ENCODE data around the gene SLC26A9.

Gene SLC26A9

DNA sequence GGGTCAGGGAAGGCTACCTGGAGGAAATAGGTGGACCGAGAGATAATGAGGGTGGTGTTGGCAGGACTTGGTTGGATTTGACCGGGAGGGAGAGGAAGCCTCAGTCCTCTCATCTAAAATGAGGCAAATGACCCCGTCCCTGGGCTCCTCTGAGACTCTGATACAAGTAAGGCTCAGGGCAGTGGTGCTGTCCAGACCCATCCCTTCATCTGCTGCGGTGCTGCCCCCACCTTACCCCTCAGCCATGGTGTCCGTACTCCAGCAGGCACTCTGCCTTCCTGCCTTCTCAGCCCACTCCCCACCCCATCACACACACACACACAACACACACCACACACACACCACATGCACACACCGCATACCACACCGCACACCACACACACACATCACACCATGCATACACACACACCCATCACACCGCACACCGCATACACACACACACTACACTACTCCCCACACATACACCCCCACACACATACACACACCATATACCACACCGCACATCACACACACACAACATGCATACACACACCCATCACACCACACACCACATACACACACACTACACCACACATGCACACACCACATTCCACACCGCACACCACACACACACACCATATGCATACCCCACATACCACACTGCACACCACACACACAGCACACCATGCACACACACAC, 29.4 kb upstream of the SLC26A9 start:
- peak in 2 of 3 donors; percentile 21 to 22 for DNase-seq

DNA sequence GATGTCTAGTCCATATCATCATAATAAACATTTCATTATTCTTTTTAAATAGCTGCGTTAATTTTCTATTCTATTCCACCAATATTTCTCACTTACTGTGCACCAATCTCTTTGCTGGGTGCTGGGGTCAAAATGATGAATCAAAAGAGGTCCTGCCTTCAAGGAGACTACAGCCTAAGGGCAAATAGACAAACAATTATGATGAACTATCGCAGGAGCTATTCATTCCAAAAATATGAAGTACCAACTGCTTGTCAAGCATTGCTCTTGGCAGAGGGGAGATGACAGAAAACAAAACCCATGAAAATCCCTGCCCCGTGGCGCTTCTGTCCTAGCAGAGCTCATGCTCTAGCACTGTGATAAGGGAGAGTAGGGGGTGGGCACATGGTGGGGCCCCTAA, 28.8 kb upstream of the SLC26A9 start:
- DNase-seq: no peak

DNA sequence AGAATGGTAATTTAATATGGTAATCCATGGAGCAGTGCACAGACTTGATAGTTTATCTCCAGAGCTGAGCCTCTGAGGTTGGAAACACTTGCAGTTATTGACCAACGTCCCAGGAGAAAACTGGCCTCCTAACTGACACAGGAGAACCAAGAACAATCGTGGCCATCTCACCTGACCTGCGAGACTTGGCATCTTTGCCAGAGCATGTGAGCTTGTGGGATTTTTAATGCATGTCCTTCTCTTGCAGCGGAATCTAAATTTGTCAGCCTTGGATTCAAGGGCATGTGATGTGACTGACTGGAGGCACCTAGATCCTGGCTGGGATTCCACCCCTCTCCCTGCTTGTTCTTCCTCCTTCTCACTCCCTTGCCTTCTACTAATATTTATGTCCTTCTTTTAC, 27.8 kb upstream of the SLC26A9 start:
- no peak for DNase-seq

DNA sequence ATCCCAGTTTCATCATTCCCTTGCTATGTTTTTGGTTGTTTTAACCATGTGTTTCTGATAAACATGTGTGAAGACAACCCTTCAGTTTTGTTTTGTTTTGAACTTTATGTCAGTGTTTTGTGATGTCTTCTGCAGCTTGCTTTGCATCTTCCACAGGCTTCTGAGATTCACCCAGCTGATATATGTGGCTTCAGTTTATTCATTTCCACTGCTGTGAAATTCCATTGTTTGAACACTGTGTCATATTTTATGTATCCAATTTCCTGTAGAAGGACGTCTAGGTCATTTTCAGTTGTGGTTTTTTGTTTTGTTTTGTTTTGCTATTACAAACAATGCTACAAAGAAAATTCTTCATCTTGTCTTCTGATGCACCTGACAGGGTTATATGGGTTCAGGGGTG, 27.2 kb upstream of the SLC26A9 start:
- DNase-seq: peak in 1 of 3 donors; percentile 17

DNA sequence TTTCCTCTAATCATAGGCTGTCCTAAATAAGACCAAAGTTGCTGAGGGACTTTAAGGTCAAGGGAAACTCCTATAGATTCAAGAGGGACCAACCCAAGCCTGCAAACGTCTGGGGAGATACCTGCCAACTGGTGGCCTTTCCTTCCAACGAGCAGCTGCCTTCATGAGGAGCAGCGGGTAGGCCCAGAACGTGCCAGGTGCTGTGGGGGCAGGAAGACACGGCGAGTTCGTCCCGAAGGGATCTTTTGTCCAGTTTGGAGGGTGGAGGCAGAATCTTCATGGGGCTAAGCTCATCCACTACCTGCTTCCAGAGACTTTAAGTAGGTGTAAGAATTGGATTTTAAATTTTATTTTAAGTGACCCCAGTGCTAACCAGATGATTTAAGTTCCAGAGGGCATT, 26.0 kb upstream of the SLC26A9 start:
- DNase-seq: no peak

DNA sequence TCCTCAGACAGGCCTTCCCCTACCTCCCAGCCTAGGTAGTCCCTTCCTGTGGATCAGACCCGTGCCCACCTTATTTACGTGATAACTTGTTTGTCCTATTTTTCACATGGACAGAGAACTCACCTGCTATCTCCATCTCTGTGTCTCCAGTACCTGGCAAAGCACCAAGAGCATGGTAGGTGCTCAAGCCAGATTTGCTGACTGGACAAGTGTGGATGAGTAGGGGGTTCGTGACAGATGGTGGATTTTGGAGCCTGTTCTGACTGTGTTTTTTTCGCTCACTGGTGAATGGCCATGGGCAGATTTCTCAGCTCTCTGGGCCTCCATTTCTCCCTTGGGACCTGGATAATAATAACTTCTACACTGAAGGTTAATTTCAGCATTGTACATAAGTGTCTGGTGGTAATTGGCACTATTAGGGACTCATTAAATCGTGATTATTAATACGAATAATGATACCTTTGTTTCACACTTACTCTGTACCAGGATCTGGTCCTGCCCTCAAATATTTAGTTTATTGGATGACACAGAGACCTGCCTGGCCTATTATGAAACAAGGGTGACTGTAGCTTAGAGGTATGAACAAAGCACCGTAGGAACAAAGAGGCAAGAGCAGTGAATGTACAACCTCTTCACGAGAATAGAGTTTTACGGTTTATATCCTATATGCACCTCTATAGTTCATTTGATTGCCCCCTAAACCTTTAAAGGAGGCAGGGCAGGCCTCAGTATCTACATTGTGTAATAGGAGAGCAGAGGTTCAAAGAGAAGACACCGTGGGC, 24.5 kb upstream of the SLC26A9 start:
- DNase-seq: no peak

DNA sequence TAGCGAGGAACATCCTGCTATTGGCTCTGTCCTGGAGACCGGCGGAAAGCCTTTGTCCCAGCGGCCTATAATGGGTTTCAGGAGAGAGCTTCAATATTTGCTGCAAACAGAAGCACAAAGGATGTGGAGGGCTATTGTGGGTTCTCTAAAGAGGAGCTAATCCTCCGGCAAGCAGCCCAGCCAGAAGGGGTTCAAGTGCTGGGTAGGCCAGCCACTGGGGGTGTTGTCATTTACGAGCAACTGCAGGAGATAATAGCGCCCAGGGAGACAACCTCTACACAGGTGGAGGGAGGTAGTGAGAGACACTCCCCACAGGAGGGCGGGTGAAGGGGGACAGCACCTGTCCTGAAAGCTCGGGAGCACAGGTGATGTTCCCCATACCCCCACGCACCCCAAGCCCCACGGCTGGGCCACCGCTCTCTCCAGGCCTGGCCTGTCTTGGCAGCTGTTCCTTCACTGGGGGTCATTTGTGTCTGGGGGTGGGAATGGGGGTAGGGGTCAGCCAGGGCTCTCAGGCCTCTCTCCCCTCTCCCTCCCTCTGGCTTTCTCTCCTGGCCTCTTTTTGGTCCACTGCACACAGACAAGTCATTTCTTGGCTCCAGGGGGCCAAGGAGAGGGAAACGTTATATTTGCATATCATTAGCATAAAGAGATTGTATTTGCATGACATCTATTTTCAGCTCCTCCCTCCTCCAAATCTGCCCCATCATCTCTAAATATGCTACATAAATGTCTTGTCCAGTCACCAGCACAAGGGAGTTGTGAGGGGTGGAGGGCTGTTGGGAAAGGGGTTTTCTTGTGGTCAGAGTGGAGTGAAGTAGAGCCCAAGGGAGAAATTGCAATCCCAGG, 22.0 kb upstream of the SLC26A9 start:
- DNase-seq: no peak

DNA sequence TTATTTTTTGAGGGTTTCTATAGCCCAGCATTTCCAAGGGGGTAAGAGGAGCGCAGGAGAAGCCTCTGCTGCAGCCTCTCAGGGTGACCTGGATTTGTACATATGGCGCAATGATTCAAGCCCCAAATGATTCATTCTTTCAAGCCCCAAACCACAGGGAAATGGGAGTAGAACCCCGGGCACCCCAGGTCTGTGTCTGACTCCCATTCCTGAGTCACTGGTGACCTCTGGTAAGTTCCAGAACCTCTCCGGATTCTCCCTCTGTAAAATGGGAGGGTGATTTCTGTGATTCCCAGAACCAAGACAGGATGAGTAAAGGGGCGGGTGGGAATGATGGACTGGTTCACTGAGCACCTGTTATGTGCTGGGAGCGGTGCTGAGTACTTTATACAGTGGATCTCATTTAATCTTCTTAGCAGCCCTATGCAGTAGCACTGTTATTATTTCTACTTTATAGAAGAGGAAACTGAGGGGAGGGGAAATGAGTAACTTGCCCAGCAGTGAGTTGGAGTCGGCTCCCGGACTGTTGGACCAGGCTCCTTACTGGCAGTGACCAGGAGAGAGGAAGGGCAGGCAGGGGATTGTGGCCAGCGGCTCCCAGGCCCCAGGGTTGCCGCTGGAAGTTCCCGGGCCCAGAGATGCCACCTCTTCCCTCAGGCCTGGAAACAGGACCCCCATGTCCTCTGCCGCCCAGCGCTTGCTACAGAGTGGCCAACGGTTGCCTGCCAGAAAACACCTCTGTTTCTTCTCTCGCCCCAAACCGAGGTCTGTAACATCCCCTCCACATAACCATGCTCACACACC, 20.3 kb upstream of the SLC26A9 start:
- peak; percentile 83 to 96 (median 91) for DNase-seq

DNA sequence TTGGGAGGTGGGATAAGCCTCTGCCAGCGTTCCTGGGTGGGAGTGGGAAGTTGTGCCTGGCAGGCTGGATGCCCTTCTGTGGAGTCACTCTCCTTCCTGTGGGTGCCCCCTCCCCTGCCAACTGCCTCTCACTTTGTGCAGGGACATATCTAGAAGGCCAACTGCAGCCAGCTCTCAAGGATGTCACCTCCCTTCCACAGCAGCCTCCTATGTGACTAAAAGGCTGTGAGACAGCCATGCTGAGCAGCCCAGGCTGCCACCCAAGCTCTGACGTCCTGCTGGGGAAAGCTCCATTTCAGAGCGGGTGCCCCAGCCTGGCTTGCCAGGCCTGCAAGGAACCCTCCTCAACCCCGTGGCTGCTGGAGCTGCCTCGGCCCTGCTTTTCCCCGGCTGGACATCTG, 19.6 kb upstream of the SLC26A9 start:
- DNase-seq: no peak

DNA sequence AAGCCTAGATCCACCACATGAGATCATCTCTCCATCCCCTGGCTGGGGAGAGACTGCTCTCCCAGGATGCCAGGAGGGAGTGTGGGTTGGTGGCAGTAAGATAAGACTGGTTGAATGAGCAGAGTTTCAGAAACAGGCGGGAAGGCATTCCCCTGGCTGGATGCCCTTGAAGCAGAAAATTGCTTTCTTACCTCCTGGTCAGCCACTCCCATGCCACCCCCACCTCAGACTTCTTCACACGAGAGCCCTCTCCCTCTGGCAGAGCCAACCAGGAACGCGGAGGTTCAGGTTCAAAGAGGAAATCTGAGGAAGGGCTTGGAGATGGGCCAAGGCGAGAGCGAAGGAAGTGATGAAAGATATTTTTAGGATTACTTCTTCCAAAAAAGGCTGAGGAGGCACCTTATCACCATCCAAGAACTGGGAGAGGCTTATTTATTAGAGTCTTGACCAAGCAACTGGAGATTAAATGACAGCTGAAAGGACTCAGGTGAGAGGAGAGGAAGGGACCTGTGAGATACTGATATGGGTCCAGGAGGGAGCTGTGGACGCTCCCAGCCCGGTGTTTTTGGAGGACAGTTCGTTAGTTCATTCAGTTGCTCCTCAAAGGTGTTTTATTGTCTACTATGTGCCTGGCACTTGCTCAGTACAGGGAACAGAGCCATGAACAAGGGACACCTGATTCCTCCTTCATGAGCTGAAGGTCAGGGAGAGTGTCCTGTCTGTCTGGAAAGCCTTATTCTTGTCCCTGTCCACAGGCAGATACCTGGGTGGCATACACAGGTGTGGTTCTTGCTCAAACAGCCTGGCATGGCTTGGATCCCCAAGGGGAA, 18.9 kb upstream of the SLC26A9 start:
- peak in 1 of 3 donors; percentile 41 for DNase-seq

DNA sequence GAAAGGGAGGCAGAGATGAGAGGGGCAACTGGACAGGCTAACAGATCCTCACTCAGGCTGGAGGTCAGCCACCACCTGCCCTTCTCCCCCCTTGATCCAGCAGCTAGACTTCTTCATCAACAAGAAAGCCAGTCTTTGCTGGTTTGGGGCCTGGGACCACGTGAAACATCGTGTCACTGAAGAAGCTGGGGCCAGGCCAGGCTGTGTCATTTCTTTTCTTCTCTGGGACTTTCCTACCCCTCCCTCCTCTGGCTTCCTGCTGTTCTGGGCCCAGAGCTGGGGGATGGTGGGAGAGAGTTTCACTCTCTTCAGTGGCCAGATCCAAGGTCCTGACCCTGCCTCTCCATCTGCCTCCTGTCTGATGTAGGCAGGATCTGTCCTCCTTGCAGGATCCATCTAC, 18.1 kb upstream of the SLC26A9 start:
- DNase-seq: peak; percentile 87 to 90 (median 89)

DNA sequence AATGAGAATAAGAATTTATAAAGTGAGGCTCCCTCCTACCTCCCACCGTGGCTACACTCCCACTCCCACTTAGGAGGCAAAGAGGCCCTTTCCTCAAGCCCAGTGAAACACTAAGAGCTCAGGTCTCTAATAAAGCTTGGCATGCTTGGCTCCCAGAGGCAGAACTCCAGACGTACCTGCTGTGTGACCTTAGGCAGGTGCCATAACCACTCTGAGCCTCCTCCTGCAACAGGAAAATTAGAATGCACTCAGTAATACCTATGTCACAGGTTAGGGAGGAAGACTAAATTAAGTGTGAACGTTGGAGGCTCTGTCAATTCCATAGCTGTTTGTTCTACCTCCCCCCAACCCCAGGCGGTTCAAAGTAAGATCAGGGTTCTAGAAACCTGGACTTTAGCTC, 16.5 kb upstream of the SLC26A9 start:
- no peak for DNase-seq

DNA sequence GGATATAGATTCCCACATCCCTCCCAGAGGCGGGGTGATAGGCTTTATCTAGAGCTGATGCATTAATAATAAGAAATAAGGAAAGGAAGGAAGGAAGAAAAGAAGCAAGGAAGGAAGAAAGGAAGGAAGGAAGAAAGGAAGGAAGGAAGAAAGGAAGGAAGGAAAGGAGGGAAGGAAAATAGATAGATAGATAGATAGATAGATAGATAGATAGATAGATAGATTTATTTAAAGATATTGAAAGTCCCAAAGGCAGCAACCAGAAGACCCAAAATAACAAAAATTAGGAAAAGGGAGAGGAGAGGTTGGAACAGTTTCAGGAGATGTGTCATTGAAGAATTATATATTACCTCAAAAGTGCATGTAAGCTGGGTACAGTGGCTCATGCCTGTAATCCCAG, 12.2 kb upstream of the SLC26A9 start:
- DNase-seq: no peak

DNA sequence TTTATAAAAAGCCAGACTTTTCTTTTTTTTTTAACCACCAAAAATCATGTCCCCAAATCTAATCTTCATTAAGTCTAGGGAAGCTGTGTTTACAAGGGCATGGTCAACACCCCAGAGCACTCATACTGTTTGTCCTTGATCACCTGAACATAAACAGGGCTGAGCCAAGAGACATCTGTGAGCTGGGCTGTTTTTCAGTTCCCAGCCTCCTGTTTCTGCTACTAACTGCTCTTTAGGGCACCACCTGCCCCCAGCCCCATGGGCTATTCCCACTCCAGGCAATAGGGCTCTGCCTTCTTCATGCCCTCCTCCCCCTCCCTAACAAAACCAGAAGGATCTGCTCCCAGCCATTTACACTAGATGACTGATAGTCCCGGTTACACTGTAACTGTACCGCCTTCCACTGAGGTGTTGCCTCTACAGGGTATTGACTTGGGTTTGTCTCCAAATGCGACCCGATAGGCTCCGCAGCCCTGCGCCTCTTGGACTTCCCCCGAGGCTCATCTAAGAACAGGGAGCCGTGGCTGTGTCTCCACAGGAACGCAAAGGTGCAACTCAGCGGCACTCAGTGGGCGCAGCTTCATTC, 11.7 kb upstream of the SLC26A9 start:
- no peak for DNase-seq

DNA sequence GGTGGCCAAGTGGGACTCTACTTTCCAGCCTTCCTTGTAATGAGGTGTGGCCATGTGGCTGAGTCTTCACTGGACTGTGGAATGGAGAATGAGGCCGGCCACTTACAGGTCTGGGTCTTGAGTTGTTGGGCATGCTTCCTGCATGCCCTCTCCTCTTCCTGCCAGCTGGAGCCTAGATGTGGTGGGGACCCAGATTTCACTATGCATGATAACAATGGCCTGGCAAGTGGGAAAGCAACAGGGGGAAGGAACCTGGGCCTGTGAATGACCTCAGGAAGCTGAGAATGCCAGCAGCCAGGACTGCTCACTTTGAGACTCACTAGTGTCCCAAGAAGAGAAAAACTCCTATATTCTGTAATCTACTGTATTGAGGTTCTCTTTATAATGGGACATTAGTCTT, 8.5 kb upstream of the SLC26A9 start:
- no peak for DNase-seq

DNA sequence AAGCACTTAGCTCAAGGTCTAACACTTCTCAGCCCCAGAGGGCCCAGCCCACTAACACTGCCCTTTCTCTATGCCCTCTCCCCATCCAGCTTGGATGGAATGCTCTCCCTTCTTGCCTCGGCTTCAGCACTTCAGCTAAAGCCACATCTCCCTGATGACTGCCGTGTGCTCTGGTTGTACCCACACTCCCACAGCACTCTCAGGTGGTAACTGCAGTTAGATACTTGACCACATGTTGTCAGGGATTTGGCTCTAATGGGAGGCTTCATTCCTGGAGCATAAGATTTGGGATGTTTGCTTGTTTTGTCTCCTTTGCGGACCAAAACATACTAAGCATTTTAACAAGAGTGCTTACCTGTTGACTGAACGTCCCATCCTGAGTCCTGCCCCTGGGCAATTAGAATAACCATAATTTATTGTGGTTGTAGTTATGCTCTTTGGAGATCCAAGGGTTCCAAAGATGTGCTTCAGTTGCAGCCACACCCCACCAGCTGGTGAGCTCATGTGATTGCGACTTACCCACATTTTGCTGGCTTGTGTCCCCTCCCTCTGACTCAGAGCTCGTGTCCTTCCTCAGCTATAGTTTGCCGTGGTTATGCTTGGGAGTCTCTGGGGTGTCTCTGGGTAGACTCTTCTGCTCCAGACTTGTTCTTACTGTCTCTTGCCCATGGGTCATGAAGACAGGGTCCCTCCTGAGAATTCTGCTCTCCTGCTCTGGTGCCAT, 7.7 kb upstream of the SLC26A9 start:
- DNase-seq: peak; percentile 78 to 83 (median 81)

DNA sequence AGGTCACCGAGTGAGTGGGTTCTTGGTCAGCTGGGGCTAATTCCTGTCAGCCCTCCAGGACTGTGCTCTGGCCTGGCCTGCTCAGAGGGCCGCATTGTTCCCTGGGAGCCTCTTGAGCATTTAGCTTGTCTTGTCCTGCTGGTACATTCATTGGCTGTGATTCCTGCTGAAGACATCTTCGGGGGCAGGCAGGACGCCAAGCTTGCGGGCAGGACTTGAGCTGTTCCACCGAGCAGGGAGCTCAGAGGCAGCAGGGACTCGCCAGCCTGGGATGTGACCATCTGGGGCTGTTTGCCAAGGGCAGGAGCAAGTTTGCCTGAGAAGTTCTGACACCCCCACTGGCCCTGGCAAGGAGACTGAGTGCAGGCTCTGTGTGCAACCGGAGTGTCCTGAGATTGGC, 7.0 kb upstream of the SLC26A9 start:
- DNase-seq: no peak

DNA sequence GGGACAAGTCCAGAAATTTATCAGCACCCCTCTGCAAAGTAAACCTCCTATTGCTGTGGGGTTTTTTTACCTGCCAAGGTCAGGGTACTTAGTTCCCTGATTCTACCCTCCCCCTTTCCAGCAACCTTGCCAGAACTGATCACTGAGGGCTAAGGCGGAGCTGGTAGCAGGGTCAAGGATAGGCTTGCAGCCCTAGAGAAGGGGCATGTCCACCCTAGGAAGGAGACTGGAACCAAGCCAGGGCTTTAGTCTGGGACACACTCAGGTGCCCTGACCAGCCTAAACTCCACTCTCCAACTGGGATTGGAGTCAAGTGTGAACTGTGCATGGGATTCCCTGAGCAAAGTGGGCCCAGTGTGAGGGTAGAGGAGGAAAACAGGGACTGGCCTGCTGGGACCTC, 6.5 kb upstream of the SLC26A9 start:
- DNase-seq: no peak

DNA sequence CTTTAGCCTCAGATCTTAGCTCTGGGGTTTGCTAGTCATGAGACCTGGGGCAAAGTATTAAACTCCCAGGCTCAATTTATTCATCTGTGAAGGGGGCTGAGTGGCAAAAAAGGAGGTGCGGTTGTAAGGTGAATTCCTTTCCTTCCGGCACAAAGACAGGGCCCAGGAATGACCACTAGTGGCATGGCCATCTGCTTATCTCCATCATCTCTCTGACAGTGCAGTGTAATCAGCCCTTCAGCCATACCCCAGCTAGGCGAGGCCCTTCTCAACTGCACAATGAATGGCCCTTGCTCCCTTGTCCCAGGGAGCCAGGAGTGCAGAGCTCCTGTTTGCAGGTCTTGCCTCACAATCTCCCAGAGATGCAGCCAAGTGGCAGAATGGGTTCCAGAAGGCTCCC, 5.6 kb upstream of the SLC26A9 start:
- DNase-seq: no peak

DNA sequence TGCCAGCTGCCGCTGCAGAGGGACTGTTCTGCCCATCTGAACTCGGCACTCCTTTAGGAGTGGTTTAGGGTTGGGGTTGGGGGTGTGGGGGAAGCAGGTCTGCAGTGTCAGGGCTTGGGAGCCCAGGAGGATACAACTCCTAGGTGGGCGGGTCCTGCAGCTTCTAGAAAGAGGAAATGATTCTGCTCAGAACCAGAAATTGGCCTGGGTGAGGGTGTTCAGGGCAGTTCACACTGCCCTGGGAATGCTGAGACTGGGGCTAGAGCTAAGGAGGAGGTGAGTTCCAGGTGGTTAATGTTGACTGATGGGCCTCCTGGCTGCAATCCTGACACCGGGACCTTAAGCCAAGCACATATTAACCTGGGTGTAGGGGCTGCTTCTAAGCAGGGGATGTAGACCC, 4.8 kb upstream of the SLC26A9 start:
- DNase-seq: peak; percentile 75 to 77 (median 76)

DNA sequence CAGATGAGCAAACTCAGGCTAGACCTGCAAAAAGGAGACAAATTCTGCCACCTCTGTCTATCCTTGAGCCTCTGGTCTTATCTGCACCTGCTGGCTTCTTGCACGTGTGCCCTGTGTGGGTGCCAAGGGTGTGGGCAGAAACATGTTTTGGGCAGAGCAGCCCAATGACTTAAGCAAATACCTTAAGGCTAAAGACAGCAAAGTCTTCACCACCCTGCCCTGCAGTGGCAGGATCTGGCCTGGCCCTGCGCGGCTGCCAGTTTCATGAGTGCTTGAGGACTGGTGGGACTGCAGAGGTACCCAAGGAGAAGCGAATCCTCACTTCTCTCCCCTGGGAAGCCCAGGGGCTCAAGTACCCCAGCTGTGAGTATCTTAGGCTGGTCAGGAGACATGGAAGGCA, 3.8 kb upstream of the SLC26A9 start:
- no peak for DNase-seq

Data from suppressor macrophage treated with lipopolysaccharide for 1 hour (primary cell).